Body of pancreas (tissue), 4 donors: ENCODE results near the gene SLCO3A1. TPM values are rescaled to one million over a fixed set of nuclear protein-coding genes. Genes with fewer than 3 reads are reported as not detected.

Source experiments
- ATAC-seq: fragments of 150-250 bp; one replicate; pipeline ENCODE4 v1.9.1; 2016
- DNase-seq, 4 donors: peaks; one replicate each; pipeline ENCODE4 v3.0.0-alpha.2; 2019
- H3K27ac ChIP-seq, 4 donors: fragments of 200-600 bp; sonication (generic); 1 replicate in 3 of 4; 2 replicates in 1 of 4; pipeline versions ENCODE4 v1.5.1 to v1.6.1; 2016 to 2019; ENCODE audit warnings: mild to moderate bottlenecking in 1 of 4, mixed read lengths in 1 of 4, moderate library complexity in 1 of 4
- H3K27me3 ChIP-seq, 2 donors: fragments of 200-600 bp; sonication (generic); one replicate each; pipeline ENCODE4 v1.6.0; 2016; ENCODE audit warnings: mild to moderate bottlenecking in 1 of 2
- H3K36me3 ChIP-seq, 2 donors: fragments of 200-600 bp; sonication (generic); replicated peaks in 1 of 2; 2 replicates each; pipeline ENCODE4 v1.5.1; 2016; ENCODE audit warnings: low read depth in 2 of 2; ENCODE audit not compliant: insufficient read depth in 1 of 2
- H3K4me1 ChIP-seq: fragments of 200-600 bp; sonication (generic); one replicate; pipeline ENCODE4 v1.6.0; 2016
- H3K4me3 ChIP-seq, 2 donors: fragments of 200-600 bp; sonication (generic); 1 replicate in 1 of 2; 2 replicates in 1 of 2; pipeline ENCODE4 v1.5.1; 2016 to 2019
- H3K9me3 ChIP-seq, 3 donors: fragments of 200-600 bp; sonication (generic); 1 replicate in 2 of 3; 2 replicates in 1 of 3; pipeline ENCODE4 v1.5.1; 2016
- CTCF ChIP-seq, 7 experiments: fragments of 450-650 bp in 4 of 7; fragments of 200-600 bp in 3 of 7; sonication (generic) in 3 of 7; IDR thresholded peaks; one replicate each; pipeline ENCODE4 v1.5.1; 2016 to 2019; ENCODE audit warnings: antibody characterized with exemption in 7 of 7
- POLR2A ChIP-seq, 3 donors: fragments of 450-650 bp; IDR thresholded peaks; one replicate each; pipeline ENCODE4 v1.6.1; 2016; ENCODE audit warnings: antibody characterized with exemption in 3 of 3, mild to moderate bottlenecking in 2 of 3
- WGBS, 2 donors: methylation state at CpG; one replicate each; pipeline ENCODE4 v1.1.5; 2017; 5-methylcytosine and 5-hydroxymethylcytosine counted together
- intact Hi-C: fragments of 100-400 bp; cut with DNase I; formaldehyde crosslinking; loops from one replicate; pipeline ENCODE4 v1.15.1; 2023
- total RNA-seq, 2 donors: library from RNA; depleted of rRNA; stranded (reverse); fragments of >200 nt; gene quantifications; one replicate each; pipeline ENCODE4 v1.1.0, GENCODE V29; 2016

Gene SLCO3A1
- total RNA-seq, 2 donors from 2014 or later: 5.7 to 12.9 TPM

GRCh38 chr15:91874171-91874570 lies 20.7 kb downstream of the SLCO3A1 start:
- no peaks in the 10 kb centered on the region for H3K27me3 ChIP-seq
- 60 to 71% methylated on average over 3 of the region's 3 CpGs for WGBS, 2 donors
- intact Hi-C loops: no loop called here
- TF ChIP-seq CTCF (IDR thresholded peaks at IDR 0.05) (no peak), POLR2A (IDR thresholded peaks at IDR 0.05) (no peak)
- no peak for ATAC-seq
- H3K27ac ChIP-seq: no peak overlapping the region
- H3K4me3 ChIP-seq: no peak overlapping the region
- H3K36me3 ChIP-seq: no peaks in the 10 kb centered on the region
- no peaks in the 10 kb centered on the region for H3K4me1 ChIP-seq
- H3K9me3 ChIP-seq: no peaks in the 10 kb centered on the region
- no peak for DNase-seq

GRCh38 chr15:91874992-91875660 lies 21.6 kb downstream of the SLCO3A1 start:
- no peak for DNase-seq
- 75 to 85% methylated on average over 9 of the region's 9 CpGs for WGBS, 2 donors
- Histone ChIP-seq H3K4me3 (no peak overlapping the region), H3K9me3 (no peaks in the 10 kb centered on the region), H3K36me3 (no peaks in the 10 kb centered on the region), H3K27ac (no peak overlapping the region), H3K27me3 (no peaks in the 10 kb centered on the region), H3K4me1 (no peaks in the 10 kb centered on the region)
- intact Hi-C loops: no loop called here
- ATAC-seq: no peak
- TF ChIP-seq CTCF (IDR thresholded peaks at IDR 0.05) (no peak), POLR2A (IDR thresholded peaks at IDR 0.05) (no peak)

GRCh38 chr15:91876187-91876586 lies 22.7 kb downstream of the SLCO3A1 start:
- intact Hi-C loops: no loop called here
- H3K27me3 ChIP-seq: no peaks in the 10 kb centered on the region
- no peaks in the 10 kb centered on the region for H3K36me3 ChIP-seq
- WGBS, 2 donors: 87 to 92% methylated on average over 5 of the region's 5 CpGs
- TF ChIP-seq POLR2A (IDR thresholded peaks at IDR 0.05) (no peak), CTCF (IDR thresholded peaks at IDR 0.05) (no peak)
- no peaks in the 10 kb centered on the region for H3K9me3 ChIP-seq
- H3K4me1 ChIP-seq: no peaks in the 10 kb centered on the region
- H3K4me3 ChIP-seq: no peak overlapping the region
- DNase-seq: no peak
- ATAC-seq: no peak
- H3K27ac ChIP-seq: no peak overlapping the region

GRCh38 chr15:91878319-91878870 lies 24.9 kb downstream of the SLCO3A1 start:
- WGBS, 2 donors: 81 to 83% methylated on average over 10 of the region's 10 CpGs
- Histone ChIP-seq H3K36me3 (no peaks in the 10 kb centered on the region), H3K4me3 (no peak overlapping the region), H3K27ac (no peak overlapping the region), H3K27me3 (no peaks in the 10 kb centered on the region), H3K4me1 (no peaks in the 10 kb centered on the region), H3K9me3 (no peaks in the 10 kb centered on the region)
- intact Hi-C loops: no loop called here
- DNase-seq (no peak), ATAC-seq (no peak)
- TF ChIP-seq CTCF (IDR thresholded peaks at IDR 0.05): no peak
- TF ChIP-seq POLR2A (IDR thresholded peaks at IDR 0.05): no peak

- no peaks in the 10 kb centered on the region for H3K27me3 ChIP-seq
- H3K9me3 ChIP-seq: no peaks in the 10 kb centered on the region
- 58 to 61% methylated on average over 2 of the region's 2 CpGs for WGBS, 2 donors
- H3K27ac ChIP-seq: no peak overlapping the region
- no peak for ATAC-seq
- no peaks in the 10 kb centered on the region for H3K4me1 ChIP-seq
- TF ChIP-seq POLR2A (IDR thresholded peaks at IDR 0.05) (no peak), CTCF (IDR thresholded peaks at IDR 0.05) (no peak)
- no peak overlapping the region for H3K4me3 ChIP-seq
- no peaks in the 10 kb centered on the region for H3K36me3 ChIP-seq
- intact Hi-C loops: no loop called here
- DNase-seq: no peak
These were observed 25.6 kb downstream of the SLCO3A1 start for GRCh38 chr15:91879158-91879557.
